SK-N-MC (cell line): ENCODE results near the gene KCNN3.

Experiments
- EZH2 ChIP-seq: fragments of 200-600 bp; sonication (generic); IDR thresholded peaks from one replicate; pipeline ENCODE4 v1.6.1; 2017; ENCODE audit warnings: antibody characterized with exemption
- FOXP2 ChIP-seq: optimal IDR thresholded peaks from 2 replicates; pipeline ENCODE3; 2011; ENCODE audit warnings: mild to moderate bottlenecking, moderate library complexity; ENCODE audit not compliant: insufficient read depth; ENCODE audit errors: extremely low read length, control extremely low read depth
- POLR2AphosphoS5 ChIP-seq: IDR thresholded peaks from 2 replicates; pipeline ENCODE4 v1.6.1; 2012; ENCODE audit warnings: mild to moderate bottlenecking, low read depth, low read length, borderline replicate concordance

DNA sequence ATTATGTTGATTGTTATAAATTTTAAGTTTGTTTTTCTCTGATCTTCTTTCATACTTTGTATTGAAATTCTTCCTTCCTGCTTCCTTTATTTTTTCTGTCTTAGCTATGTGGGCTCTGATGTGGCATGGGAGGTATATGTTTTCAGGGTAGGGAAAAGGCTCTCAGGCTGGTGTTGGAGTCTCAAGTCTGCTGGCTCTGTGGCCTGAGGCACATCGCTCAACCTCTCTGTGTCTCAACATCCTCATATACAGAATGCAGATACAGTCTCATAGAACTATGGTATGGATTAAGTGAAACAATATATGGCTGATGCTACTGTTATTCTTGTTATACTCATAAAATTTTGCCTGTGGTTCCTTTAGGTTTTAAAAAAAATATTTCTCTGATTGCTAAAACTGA, 105.9 kb downstream of the KCNN3 start:
- no peak for TF ChIP-seq EZH2
- no peak for TF ChIP-seq POLR2AphosphoS5
- no peak for TF ChIP-seq FOXP2
